ENCODE results near the gene MMP17.

DNA sequence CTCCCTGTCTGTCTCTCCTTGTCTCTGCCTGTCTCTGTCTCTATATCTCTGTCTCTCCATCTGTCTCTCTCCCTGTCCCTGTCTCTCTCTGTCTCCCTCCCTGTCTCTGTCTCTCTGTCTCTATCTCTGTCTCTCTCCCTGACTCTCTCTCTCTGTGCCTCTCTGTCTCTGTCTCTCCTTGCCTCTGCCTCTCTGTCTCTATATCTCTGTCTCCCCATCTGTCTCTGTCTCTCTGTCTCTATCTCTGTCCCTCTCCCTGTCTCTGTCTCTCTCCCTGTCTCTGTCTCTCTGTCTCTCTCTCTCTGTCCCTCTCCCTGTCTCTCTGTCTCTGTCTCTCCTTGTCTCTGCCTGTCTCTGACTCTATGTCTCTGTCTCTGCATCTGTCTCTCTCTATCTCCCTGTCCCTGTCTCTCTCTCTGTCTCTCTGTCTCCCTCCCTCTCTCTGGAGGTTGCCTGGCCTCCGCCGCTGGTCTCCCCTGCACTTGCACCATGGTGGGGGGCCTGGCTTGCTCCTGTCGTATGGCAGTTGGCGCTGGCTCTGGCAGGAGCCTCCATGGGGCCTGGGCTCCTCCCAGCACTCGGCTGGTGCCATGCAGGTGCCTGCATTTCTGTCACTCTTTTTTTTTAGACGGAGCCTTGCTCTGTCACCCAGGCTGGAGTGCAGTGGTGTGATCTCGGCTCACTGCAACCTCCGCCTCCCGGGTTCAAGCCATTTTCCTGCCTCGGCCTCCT lies 28.3 kb downstream of the MMP17 start:
- no peak for TF ChIP-seq POLR2A (IDR thresholded peaks at IDR 0.05)
- TF ChIP-seq, protein P1, sequence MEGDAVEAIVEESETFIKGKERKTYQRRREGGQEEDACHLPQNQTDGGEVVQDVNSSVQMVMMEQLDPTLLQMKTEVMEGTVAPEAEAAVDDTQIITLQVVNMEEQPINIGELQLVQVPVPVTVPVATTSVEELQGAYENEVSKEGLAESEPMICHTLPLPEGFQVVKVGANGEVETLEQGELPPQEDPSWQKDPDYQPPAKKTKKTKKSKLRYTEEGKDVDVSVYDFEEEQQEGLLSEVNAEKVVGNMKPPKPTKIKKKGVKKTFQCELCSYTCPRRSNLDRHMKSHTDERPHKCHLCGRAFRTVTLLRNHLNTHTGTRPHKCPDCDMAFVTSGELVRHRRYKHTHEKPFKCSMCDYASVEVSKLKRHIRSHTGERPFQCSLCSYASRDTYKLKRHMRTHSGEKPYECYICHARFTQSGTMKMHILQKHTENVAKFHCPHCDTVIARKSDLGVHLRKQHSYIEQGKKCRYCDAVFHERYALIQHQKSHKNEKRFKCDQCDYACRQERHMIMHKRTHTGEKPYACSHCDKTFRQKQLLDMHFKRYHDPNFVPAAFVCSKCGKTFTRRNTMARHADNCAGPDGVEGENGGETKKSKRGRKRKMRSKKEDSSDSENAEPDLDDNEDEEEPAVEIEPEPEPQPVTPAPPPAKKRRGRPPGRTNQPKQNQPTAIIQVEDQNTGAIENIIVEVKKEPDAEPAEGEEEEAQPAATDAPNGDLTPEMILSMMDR (IDR thresholded peaks at IDR 0.05) = no peak

Measured in breast epithelium (tissue), 3 donors.